GM12864 (cell line): ENCODE data around the gene ELOF1.
"Not testable (repeated sequence)": the region's sequence is repeated elsewhere in the genome, so short reads cannot be mapped to it uniquely, and the experiment has no call there.

Experiments
- DNase-seq: peaks from one replicate; pipeline ENCODE4 v3.0.0-alpha.2; 2011; ENCODE audit warnings: low read depth
- H3K4me3 ChIP-seq: 2 replicates; pipeline ENCODE4 v1.5.1; 2011; ENCODE audit warnings: mild to moderate bottlenecking, low read depth, low read length, control low read depth
- CTCF ChIP-seq: IDR thresholded peaks from 2 replicates; pipeline ENCODE4 v1.5.1; 2011; ENCODE audit warnings: low read depth, mild to moderate bottlenecking, moderate library complexity, low read length, control low read depth, inconsistent platforms; ENCODE audit errors: missing control alignments

The ELOF1 gene

GRCh38 chr19:11558881-11559828 is at the start of gene ELOF1:
TSS of gene ELOF1 (minus strand) at chr19:11559230. CDS start at chr19:11554347, 4,883 bp downstream.
- peak; percentile 12 for TF ChIP-seq CTCF
- DNase-seq, result peak; percentile 97
- peak within 1 kb of the TSS; percentile 86 for H3K4me3 ChIP-seq

- no peak overlapping the region for H3K4me3 ChIP-seq
- DNase-seq, result no peak
- TF ChIP-seq CTCF, result no peak
These were observed 47.5 kb upstream of the ELOF1 start for GRCh38 chr19:11606484-11606883.

GRCh38 chr19:11599704-11600103 is 40.7 kb upstream of the ELOF1 start:
- DNase-seq, H3K4me3 ChIP-seq: not testable (repeated sequence)

DNA sequence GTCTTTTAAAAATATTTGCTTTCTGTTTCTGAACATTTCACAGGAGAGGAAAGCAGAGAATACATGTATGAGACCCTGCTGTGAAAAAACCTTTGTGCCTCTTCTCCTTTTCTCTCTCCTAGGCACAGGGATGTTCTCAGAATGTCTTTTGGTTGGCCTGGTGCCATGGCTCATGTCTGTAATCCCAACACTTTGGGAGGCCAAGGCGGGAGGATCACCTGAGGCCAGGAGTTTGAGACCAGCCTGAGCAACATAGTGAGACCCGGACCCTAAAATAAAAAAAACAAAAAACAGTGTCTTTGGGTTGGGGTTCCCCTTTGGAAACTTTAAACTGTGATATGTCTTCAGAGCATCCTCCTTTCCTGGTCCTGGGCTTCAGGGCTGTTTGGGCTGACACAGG is 39.7 kb upstream of the ELOF1 start:
- DNase-seq, result no peak
- peak overlapping the region; percentile 90; the same call in 1 of the 2 replicates for H3K4me3 ChIP-seq
- TF ChIP-seq CTCF, result no peak

DNA sequence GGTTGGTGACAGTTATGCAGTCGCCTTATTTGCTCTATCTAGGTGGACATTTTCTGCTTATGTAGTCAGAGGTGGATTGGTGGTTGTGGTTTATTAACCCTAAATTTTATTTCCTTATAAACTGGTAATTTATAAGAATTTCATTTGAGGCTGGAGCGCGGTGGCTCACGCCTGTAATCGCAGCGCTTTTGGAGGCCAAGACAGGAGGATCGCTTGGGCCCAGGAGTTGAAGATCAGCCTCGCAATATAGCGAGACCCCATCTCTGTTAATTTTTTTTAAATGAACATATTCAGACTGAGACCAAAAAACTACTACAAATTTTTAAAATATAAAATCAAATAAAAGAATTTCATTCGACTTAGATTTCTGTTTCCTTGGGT is 39.1 kb upstream of the ELOF1 start:
- no peak for DNase-seq
- no peak for TF ChIP-seq CTCF
- peak overlapping the region; percentile 90 for H3K4me3 ChIP-seq

DNA sequence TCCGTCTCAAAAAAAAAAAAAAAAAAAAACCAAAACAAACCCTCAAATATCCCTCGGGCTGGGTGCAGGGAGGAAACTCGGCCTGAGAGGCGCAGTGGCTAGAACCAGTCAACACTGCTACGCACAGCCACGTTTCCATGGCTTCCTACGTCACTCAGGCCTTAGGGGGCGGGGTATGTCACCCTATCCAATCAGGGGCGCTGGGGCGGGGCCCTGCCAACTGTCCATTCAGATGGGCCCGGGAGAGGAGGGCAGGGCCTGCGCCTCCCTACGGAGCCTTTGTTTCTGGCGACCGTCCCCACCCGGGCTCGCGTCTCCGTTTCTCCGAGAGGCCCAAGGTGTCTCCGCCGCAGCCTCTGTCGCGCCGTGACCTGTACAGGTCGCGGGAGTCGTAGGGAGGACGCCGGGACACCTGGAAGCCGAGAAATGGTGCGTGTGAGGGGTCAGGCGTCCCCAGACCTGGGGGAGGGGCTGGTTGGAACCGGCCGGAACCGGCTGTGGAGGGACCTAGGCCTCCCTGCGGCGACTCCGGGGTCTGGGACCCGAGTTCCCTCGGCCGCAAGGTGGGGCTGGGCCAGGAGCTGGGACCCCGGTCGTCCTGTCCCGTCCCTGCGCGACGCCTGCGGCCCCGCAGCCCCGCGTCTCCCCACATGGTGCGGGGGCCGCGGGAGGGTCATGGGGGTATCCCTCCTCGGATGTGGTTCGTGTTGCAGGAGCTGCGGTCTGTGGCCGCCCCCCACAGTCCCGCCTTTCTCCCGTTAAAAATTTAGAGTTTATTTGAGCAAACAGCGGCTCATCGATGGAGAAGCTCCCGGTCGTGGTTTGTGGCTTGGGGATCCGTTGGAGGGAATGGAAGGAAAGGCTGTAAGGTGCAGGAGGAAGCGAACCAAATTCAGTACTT is 38.4 kb upstream of the ELOF1 start, which contains the start of gene ZNF627:
ZNF627 (plus strand) TSS at position 282 of the 901 bp plus-strand sequence; CDS start at position 427, 145 bp downstream.
- peak; percentile 13 for TF ChIP-seq CTCF
- DNase-seq, result peak; percentile 98
- peak within 1 kb of the TSS; percentile 90 for H3K4me3 ChIP-seq

DNA sequence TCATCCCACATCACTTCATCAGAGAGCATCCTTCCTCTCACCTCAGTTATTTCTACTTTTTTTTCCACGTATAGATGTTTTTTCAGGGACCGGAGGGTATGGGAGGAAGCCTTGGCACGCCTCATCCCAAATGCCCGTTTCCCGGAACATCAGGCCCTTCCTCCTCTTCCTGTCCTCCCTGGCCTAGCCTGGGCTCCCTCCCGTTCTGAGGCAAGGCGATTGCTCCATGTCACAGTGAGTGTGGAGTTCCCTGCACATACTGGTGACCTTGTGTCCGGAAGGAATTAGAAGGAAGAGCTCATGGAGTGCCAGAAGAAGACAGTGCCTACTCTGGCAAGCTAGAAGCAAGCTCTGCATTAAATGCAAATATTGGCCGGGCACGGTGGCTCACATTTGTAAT is 37.1 kb upstream of the ELOF1 start:
- DNase-seq, result no peak
- no peak for TF ChIP-seq CTCF
- H3K4me3 ChIP-seq, result no peak overlapping the region
